HL-60 (cell line): ENCODE data around the gene MAP4.

Source experiments
- DNase-seq, 2 experiments: peaks; one replicate each; pipeline ENCODE4 v3.0.0-alpha.2; 2010 to 2020; ENCODE audit warnings: low read depth in 1 of 2, low spot score in 1 of 2
- H3K27ac ChIP-seq: fragments of 250-450 bp; sonication (Bioruptor Pico); replicated peaks from 2 replicates; pipeline ENCODE4 v1.5.1; 2020; ENCODE audit warnings: mild to moderate bottlenecking, moderate library complexity
- H3K27me3 ChIP-seq: fragments of 250-450 bp; sonication (Bioruptor Pico); 2 replicates; pipeline ENCODE4 v1.5.1; 2021; ENCODE audit warnings: mild to moderate bottlenecking, moderate library complexity; ENCODE audit not compliant: insufficient read depth, poor library complexity, severe bottlenecking
- H3K4me3 ChIP-seq: replicated peaks from 2 replicates; pipeline ENCODE4 v1.5.1; 2011; ENCODE audit warnings: mild to moderate bottlenecking, control low read depth, low read length; ENCODE audit not compliant: insufficient read depth
- CTCF ChIP-seq: IDR thresholded peaks from one replicate; pipeline ENCODE4 v1.5.1; 2011; ENCODE audit warnings: low read length, control low read depth, inconsistent platforms; ENCODE audit not compliant: insufficient read depth
- GABPA ChIP-seq: IDR thresholded peaks from 2 replicates; pipeline ENCODE4 v1.6.1; 2012; ENCODE audit warnings: low read depth
- POLR2AphosphoS5 ChIP-seq: IDR thresholded peaks from 2 replicates; pipeline ENCODE4 v1.6.1; 2012; ENCODE audit warnings: low read depth
- REST ChIP-seq: IDR thresholded peaks from 2 replicates; pipeline ENCODE4 v1.6.1; 2012; ENCODE audit warnings: low read depth; ENCODE audit not compliant: insufficient replicate concordance
- SPI1 ChIP-seq: IDR thresholded peaks from 2 replicates; pipeline ENCODE4 v1.6.1; 2012; ENCODE audit warnings: low read depth, mild to moderate bottlenecking, borderline replicate concordance

Gene MAP4

GRCh38 chr3:47851888-47852603 lies 164.2 kb downstream of the MAP4 start:
- no peak overlapping the region for H3K4me3 ChIP-seq
- no peak overlapping the region for H3K27ac ChIP-seq
- TF ChIP-seq POLR2AphosphoS5, result peak; percentile 32; the same call in 1 of the 2 replicates
- TF ChIP-seq SPI1, result no peak
- H3K27me3 ChIP-seq, result no peaks in the 10 kb centered on the region
- no peak for DNase-seq

GRCh38 chr3:47850564-47851410 lies 165.4 kb downstream of the MAP4 start:
- Histone ChIP-seq H3K4me3 (no peak overlapping the region), H3K27me3 (no peaks in the 10 kb centered on the region), H3K27ac (no peak overlapping the region)
- no peak for TF ChIP-seq CTCF
- DNase-seq, result no peak

GRCh38 chr3:47849699-47850563 lies 166.3 kb downstream of the MAP4 start:
- H3K27me3 ChIP-seq, result no peaks in the 10 kb centered on the region
- DNase-seq, result peak in 1 of 2 experiments; percentile 32
- TF ChIP-seq SPI1 (no peak), CTCF (peak; percentile 21), REST (no peak), GABPA (no peak)
- H3K4me3 ChIP-seq, result no peak overlapping the region
- no peak overlapping the region for H3K27ac ChIP-seq

GRCh38 chr3:47849186-47849698 lies 167.0 kb downstream of the MAP4 start:
- Histone ChIP-seq H3K4me3 (no peak overlapping the region), H3K27me3 (no peaks in the 10 kb centered on the region), H3K27ac (no peak overlapping the region)
- no peak for DNase-seq
- TF ChIP-seq POLR2AphosphoS5, result no peak
- TF ChIP-seq REST, result no peak
- no peak for TF ChIP-seq CTCF
- no peak for TF ChIP-seq GABPA
- TF ChIP-seq SPI1, result no peak
